Urinary bladder (tissue), 4 donors: ENCODE measurements around the gene ICA1. TPM values are rescaled to one million over a fixed set of nuclear protein-coding genes. Genes with fewer than 3 reads are reported as not detected.
"Not testable (repeated sequence)": the region's sequence is repeated elsewhere in the genome, so short reads cannot be mapped to it uniquely, and the experiment has no call there.

Source experiments
- DNase-seq: peaks from one replicate; pipeline ENCODE4 v3.0.0-alpha.2; 2015; ENCODE audit errors: extremely low spot score
- H3K27ac ChIP-seq: one replicate; pipeline ENCODE4 v1.5.1; 2013; ENCODE audit warnings: low read depth, mild to moderate bottlenecking, moderate library complexity
- H3K36me3 ChIP-seq: one replicate; pipeline ENCODE4 v1.6.1; 2013; ENCODE audit warnings: mild to moderate bottlenecking, moderate library complexity; ENCODE audit not compliant: insufficient read depth
- H3K4me1 ChIP-seq: one replicate; pipeline ENCODE4 v1.6.1; 2013; ENCODE audit warnings: mild to moderate bottlenecking, moderate library complexity; ENCODE audit not compliant: insufficient read depth
- H3K4me3 ChIP-seq: one replicate; pipeline ENCODE4 v1.5.1; 2013; ENCODE audit warnings: low read depth, low read length
- WGBS: extraction: QIAGEN DNeasy Blood & Tissue Kit; methylation state at CpG from one replicate; pipeline ENCODE4 v1.1.7; 2013; 5-methylcytosine and 5-hydroxymethylcytosine counted together
- polyA plus RNA-seq: library from polyadenylated mRNA; stranded (reverse); fragments of 200-250 nt; gene quantifications from one replicate; pipeline ENCODE4 v1.2.3, GENCODE V29; 2013
- total RNA-seq: library from RNA; depleted of rRNA; stranded (reverse); fragments of >200 nt; gene quantifications from one replicate; pipeline ENCODE4 v1.2.3, GENCODE V29; 2014
- donor health status: healthy with polysubstance abuse.
- donor health status: healthy.

The ICA1 gene
- total and polyA plus RNA-seq, 2 donors = 8.3 to 32.8 TPM

DNA sequence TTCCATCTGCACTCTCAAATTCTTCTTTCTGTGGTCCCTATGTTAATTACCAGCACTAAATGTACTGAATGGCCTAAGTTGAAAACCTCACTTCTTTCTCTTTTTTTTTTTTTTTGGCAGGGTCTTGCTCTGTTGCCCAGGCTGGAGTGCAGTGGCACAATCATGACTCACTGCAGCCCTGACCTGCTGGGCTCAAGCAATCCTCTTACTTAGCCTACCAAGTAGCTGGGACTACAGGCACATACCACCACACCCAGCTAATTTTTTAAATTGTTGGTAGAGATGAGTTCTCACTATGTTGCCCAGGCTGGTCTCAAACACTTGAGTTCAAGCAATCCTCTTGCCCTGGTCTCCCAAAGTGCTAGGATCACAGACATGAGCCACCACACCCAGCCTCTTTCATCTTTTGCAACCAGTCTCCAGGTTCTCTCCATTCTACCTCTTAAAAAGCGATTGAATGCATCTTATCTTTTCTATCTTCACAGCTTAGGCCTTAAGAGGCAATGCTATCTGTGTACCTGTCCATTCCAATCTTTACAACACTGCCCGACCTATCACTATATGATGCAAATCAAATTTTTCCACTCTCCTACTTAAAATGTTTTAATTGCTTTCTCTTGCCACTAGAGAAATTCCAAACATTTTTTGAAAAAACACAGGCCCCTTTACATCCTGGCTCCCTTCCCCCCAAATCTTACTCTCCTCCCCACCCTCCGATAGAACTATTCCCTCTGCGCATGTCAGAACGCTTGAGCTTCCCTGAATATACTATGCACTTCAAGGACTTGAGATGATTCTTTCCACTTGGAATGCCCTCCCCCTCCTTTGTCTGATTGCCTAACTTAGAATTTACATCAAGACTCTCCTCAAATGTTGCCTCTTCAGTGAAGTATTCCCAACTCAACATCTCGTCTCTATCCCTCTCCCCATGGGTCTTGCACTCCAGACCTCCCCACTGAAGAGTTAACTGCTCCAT lies 6.0 kb downstream of the ICA1 start:
- Histone ChIP-seq H3K4me3 (no peak overlapping the region), H3K27ac (no peak overlapping the region), H3K4me1 (no peaks in the 10 kb centered on the region), H3K36me3 (no peaks in the 10 kb centered on the region)
- no peak for DNase-seq
- WGBS = 71% methylated on average over 6 of the region's 6 CpGs

GRCh38 chr7:8254667-8255066 lies 7.3 kb downstream of the ICA1 start:
- 90% methylated on average over 3 of the region's 3 CpGs for WGBS
- no peaks in the 10 kb centered on the region for H3K4me1 ChIP-seq
- DNase-seq = no peak
- no peaks in the 10 kb centered on the region for H3K36me3 ChIP-seq
- no peak overlapping the region for H3K4me3 ChIP-seq
- H3K27ac ChIP-seq = no peak overlapping the region

- Histone ChIP-seq H3K4me1 (no peaks in the 10 kb centered on the region), H3K36me3 (no peaks in the 10 kb centered on the region), H3K27ac (no peak overlapping the region), H3K4me3 (no peak overlapping the region)
- no peak for DNase-seq
- WGBS = 53% methylated on average over 3 of the region's 3 CpGs
These were observed 7.8 kb downstream of the ICA1 start for GRCh38 chr7:8254215-8254614.

- no peak for DNase-seq
- Histone ChIP-seq H3K27ac (no peak overlapping the region), H3K36me3 (no peaks in the 10 kb centered on the region), H3K4me1 (no peaks in the 10 kb centered on the region), H3K4me3 (no peak overlapping the region)
- 69% methylated on average over 1 of the region's 1 CpG for WGBS
These were observed 10.8 kb downstream of the ICA1 start for GRCh38 chr7:8251195-8251594.

DNA sequence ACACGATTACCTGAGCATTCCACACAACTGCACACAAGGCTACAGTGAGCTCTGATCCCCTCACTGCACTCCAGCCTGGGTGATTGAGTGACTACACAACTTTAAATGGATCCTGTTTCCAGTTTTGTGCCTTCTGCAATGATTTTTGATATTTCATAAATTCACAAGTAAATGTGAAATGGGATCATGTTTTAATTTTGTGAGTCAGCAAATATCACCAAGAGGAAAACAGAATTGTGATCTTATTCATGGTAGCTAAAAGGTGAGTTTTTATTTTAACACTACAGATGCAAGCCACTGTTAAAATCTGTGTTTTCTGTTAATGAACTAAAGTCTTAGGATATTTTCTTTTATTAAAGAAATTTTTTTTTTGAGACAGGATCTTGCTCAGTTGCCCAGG lies 11.4 kb downstream of the ICA1 start:
- WGBS = 92% methylated on average over 1 of the region's 1 CpG

DNA sequence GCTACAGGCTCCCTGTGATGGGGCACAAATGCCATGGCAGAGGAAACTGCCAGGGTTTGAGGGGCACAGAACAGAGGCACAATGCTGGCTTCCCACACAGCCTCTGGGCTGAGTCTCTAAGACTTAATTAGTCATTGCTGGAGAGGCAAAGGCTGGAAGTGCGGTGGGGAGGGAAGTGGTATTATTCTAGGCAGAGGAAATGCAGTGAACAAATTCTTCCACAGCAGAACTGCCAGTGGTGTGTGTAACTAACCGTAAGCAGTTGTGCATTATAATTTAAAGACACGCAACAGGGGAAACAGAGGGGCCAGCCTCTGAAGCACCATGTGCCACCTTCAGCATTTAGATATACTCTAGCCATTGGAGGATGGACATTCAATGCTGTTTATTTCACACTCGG lies 12.8 kb downstream of the ICA1 start:
- Histone ChIP-seq H3K27ac (no peak overlapping the region), H3K4me3 (no peak overlapping the region), H3K4me1 (no peaks in the 10 kb centered on the region), H3K36me3 (no peaks in the 10 kb centered on the region)
- DNase-seq = no peak
- 83% methylated on average over 4 of the region's 4 CpGs for WGBS

More for the DNA sequence above, 11.4 kb downstream of the ICA1 start:
- DNase-seq = no peak
- no peaks in the 10 kb centered on the region for H3K4me1 ChIP-seq
- no peaks in the 10 kb centered on the region for H3K36me3 ChIP-seq
- H3K4me3 ChIP-seq = no peak overlapping the region
- H3K27ac ChIP-seq = no peak overlapping the region

GRCh38 chr7:8246020-8246419 lies 15.9 kb downstream of the ICA1 start:
- no peak for DNase-seq
- H3K4me3 ChIP-seq = no peak overlapping the region
- no peak overlapping the region for H3K27ac ChIP-seq
- H3K36me3 ChIP-seq = no peaks in the 10 kb centered on the region
- WGBS = 85% methylated on average over 2 of the region's 2 CpGs
- H3K4me1 ChIP-seq = no peaks in the 10 kb centered on the region

- not testable (repeated sequence) for DNase-seq, H3K27ac ChIP-seq, H3K36me3 ChIP-seq, H3K4me1 ChIP-seq, H3K4me3 ChIP-seq
- 91% methylated on average over 5 of the region's 5 CpGs for WGBS
These were observed 16.9 kb downstream of the ICA1 start for GRCh38 chr7:8245032-8245431.

- H3K4me3 ChIP-seq, H3K36me3 ChIP-seq, H3K27ac ChIP-seq, DNase-seq, H3K4me1 ChIP-seq: not testable (repeated sequence)
- WGBS = 73% methylated on average over 5 of the region's 5 CpGs
These were observed 18.9 kb downstream of the ICA1 start for GRCh38 chr7:8243059-8243458.

GRCh38 chr7:8239702-8240362 lies 22.1 kb downstream of the ICA1 start:
- H3K36me3 ChIP-seq, H3K4me3 ChIP-seq, DNase-seq, H3K4me1 ChIP-seq, H3K27ac ChIP-seq: not testable (repeated sequence)
- 67% methylated on average over 10 of the region's 10 CpGs for WGBS

GRCh38 chr7:8236780-8237407 lies 25.1 kb downstream of the ICA1 start:
- Histone ChIP-seq H3K27ac (no peak overlapping the region), H3K36me3 (peaks cover 2% of the 10 kb centered on the region), H3K4me3 (no peak overlapping the region), H3K4me1 (no peaks in the 10 kb centered on the region)
- WGBS = 34% methylated on average over 3 of the region's 3 CpGs
- DNase-seq = no peak

DNA sequence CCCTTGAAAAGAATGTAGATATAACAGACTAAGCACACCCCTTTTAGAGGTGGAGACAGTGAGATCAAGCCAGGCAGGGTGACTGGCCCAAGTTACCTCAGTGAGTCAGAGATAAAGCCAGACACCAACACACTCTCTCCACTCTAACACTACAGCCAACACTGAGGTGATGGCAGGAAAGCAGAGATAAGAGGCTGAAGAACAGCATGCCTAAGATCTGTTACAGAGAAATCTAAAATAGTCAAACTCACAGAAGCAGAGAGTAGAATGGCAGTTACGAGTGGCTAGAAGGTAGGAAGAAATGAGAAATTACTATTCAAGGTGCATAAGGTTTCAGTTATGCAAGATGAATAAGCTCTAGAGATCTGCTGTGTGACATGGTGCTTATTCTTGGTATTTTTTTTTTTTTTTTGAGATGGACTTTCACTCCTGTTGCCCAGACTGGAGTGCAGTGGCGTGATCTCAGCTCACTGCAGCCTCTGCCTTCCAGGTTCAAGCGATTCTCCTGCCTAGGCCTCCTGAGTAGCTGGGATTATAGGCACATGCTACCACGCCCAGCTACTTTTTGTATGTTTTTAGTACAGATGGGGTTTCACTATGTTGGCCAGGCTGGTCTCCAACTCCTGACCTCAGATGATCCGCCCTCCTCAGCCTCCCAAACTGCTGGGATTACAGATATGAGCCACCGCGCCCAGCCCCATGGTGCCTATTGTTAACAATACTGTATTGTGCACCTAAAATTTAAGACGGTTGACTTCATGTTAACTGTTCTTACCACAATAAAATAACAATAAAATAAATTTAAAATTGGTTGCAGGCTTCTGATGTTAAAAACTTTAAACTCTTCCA lies 28.7 kb downstream of the ICA1 start:
- DNase-seq = no peak
- WGBS = 73% methylated on average over 8 of the region's 8 CpGs
- H3K4me3 ChIP-seq = no peak overlapping the region
- no peaks in the 10 kb centered on the region for H3K4me1 ChIP-seq
- no peak overlapping the region for H3K27ac ChIP-seq
- peaks cover 2% of the 10 kb centered on the region for H3K36me3 ChIP-seq

GRCh38 chr7:8229927-8230326 lies 32.0 kb downstream of the ICA1 start:
- DNase-seq = no peak
- no peaks in the 10 kb centered on the region for H3K4me1 ChIP-seq
- 53% methylated on average over 3 of the region's 3 CpGs for WGBS
- H3K4me3 ChIP-seq = no peak overlapping the region
- H3K27ac ChIP-seq = no peak overlapping the region
- H3K36me3 ChIP-seq = peaks cover 2% of the 10 kb centered on the region
